Ovary (tissue), 9 donors: ENCODE measurements around the gene TTC28. TPM values are rescaled to one million over a fixed set of nuclear protein-coding genes. Genes with fewer than 3 reads are reported as not detected.

Experiments
- DNase-seq, 5 donors: peaks; one replicate each; pipeline ENCODE4 v3.0.0-alpha.2; 2019 to 2020
- H3K27ac ChIP-seq, 2 donors: fragments of 200-600 bp; one replicate each; pipeline versions ENCODE4 v1.5.1 to v1.8.0; 2019 to 2022
- H3K27me3 ChIP-seq: fragments of 200-600 bp; one replicate; pipeline ENCODE4 v1.8.0; 2022
- H3K36me3 ChIP-seq: fragments of 200-600 bp; sonication (generic); one replicate; pipeline ENCODE4 v1.5.1; 2019
- H3K4me1 ChIP-seq: one replicate; pipeline ENCODE4 v1.8.1; 2013; ENCODE audit warnings: mild to moderate bottlenecking, moderate library complexity; ENCODE audit not compliant: insufficient read depth
- H3K4me3 ChIP-seq: fragments of 200-600 bp; sonication (generic); one replicate; pipeline ENCODE4 v1.5.1; 2017
- H3K9me3 ChIP-seq, 2 donors: fragments of 200-600 bp in 1 of 2; sonication (generic) in 1 of 2; one replicate each; pipeline versions ENCODE4 v1.5.1 to v1.8.1; 2013 to 2019; ENCODE audit warnings: mild to moderate bottlenecking in 1 of 2, moderate library complexity in 1 of 2
- CTCF ChIP-seq, 3 donors: fragments of 450-650 bp in 2 of 3; fragments of 200-600 bp in 1 of 3; IDR thresholded peaks; one replicate each; pipeline versions ENCODE4 v1.5.1 to v1.8.0; 2016 to 2022; ENCODE audit warnings: antibody characterized with exemption in 3 of 3, mild to moderate bottlenecking in 1 of 3
- EP300 ChIP-seq: sonication (generic); formaldehyde crosslinking; IDR thresholded peaks from one replicate; pipeline ENCODE4 v1.6.1; 2017; ENCODE audit warnings: antibody characterized with exemption
- POLR2A ChIP-seq: fragments of 450-650 bp; IDR thresholded peaks from one replicate; pipeline ENCODE4 v1.6.1; 2017; ENCODE audit warnings: antibody characterized with exemption, mild to moderate bottlenecking, moderate library complexity
- WGBS, 3 donors: extraction: QIAGEN DNeasy Blood & Tissue Kit in 1 of 3; methylation state at CpG; one replicate each; pipeline versions ENCODE4 v1.1.5 to v1.1.7; 2013 to 2017; 5-methylcytosine and 5-hydroxymethylcytosine counted together
- intact Hi-C, 4 donors: fragments of 100-400 bp; cut with DNase I; formaldehyde crosslinking; loops; one replicate each; pipeline versions ENCODE4 v1.11.0 to v1.15.1; 2022 to 2023
- polyA plus RNA-seq, 2 donors: library from polyadenylated mRNA; stranded (reverse); fragments of 200-250 nt in 1 of 2; fragments of 350-450 nt in 1 of 2; fragmentation: Illumina TruSeq in 1 of 2; extraction: RNeasy Lipid Tissue Mini Kit (QIAGEN cat#74804) in 1 of 2; gene quantifications; one replicate each; pipeline ENCODE4 v1.2.3, GENCODE V29; 2013 to 2014
- total RNA-seq, 7 donors: library from RNA; depleted of rRNA in 2 of 7; stranded (reverse); fragments of >200 nt in 2 of 7; fragmentation: NEBNext Ultra II Directional in 3 of 7; extraction: Animal tissue kit (Norgen Biotek cat#: 25700) in 3 of 7; gene quantifications; one replicate each; pipeline versions ENCODE4 v1.1.0 to v1.2.4, GENCODE V29; 2016 to 2023
- donor health status: DM: no; HTN: no; CAD: no; lungs with moderate emphysema.
- donor health status: DM: no; HTN: no; CAD: no.
- donor health status: Bipolar disorder and iron deficiency.
- donor health status: DM: yes; HTN: yes; CAD: no.
- donor health status: DM: no; HTN: no; CAD: no.
- donor health status: DM: yes; HTN: yes; CAD: no.

The TTC28 gene
- total and polyA plus RNA-seq, 9 donors: 16.7 to 127 (median 72.9) TPM

GRCh38 chr22:28053896-28054818, 625.5 kb downstream of the TTC28 start:
- TF ChIP-seq CTCF (IDR thresholded peaks at IDR 0.05) (no peak), POLR2A (no peak), EP300 (no peak)
- Histone ChIP-seq H3K4me3 (no peak overlapping the region), H3K27ac (no peak overlapping the region), H3K4me1 (no peaks in the 10 kb centered on the region), H3K36me3 (no peaks in the 10 kb centered on the region), H3K27me3 (no peaks in the 10 kb centered on the region), H3K9me3 (no peaks in the 10 kb centered on the region)
- intact Hi-C loops: loop anchor here in 2 of 4 donors (5.0 kb wide), 2 partner anchors 388 to 543 kb away; no protein-coding TSS in a partner anchor
- no peak for DNase-seq
- WGBS, 3 donors: 82 to 84% (median 83%) methylated on average over 6 of the region's 6 CpGs

- no peaks in the 10 kb centered on the region for H3K9me3 ChIP-seq
- no peaks in the 10 kb centered on the region for H3K27me3 ChIP-seq
- H3K4me3 ChIP-seq: no peak overlapping the region
- H3K36me3 ChIP-seq: no peaks in the 10 kb centered on the region
- WGBS, 3 donors: 88 to 91% (median 88%) methylated on average over 9 of the region's 9 CpGs
- no peak for DNase-seq
- intact Hi-C loops: loop anchor here in 2 of 4 donors (5.0 kb wide), 2 partner anchors 389 to 544 kb away; no protein-coding TSS in a partner anchor
- no peaks in the 10 kb centered on the region for H3K4me1 ChIP-seq
- H3K27ac ChIP-seq: no peak overlapping the region
- TF ChIP-seq EP300: no peak
- TF ChIP-seq CTCF (IDR thresholded peaks at IDR 0.05): no peak
- TF ChIP-seq POLR2A: no peak
Measured at GRCh38 chr22:28052825-28053269, 626.8 kb downstream of the TTC28 start.

GRCh38 chr22:28051787-28052356, 627.8 kb downstream of the TTC28 start:
- Histone ChIP-seq H3K4me3 (no peak overlapping the region), H3K9me3 (no peaks in the 10 kb centered on the region), H3K27me3 (no peaks in the 10 kb centered on the region), H3K36me3 (no peaks in the 10 kb centered on the region), H3K4me1 (no peaks in the 10 kb centered on the region), H3K27ac (no peak overlapping the region)
- intact Hi-C loops: loop anchor here in 2 of 4 donors (2.0 to 5.0 kb wide), 3 partner anchors 390 to 545 kb away; no protein-coding TSS in a partner anchor
- WGBS, 3 donors: 54 to 61% (median 54%) methylated on average over 5 of the region's 5 CpGs
- peak; percentile 56 to 84 (median 79) for DNase-seq
- TF ChIP-seq EP300 (no peak), CTCF (IDR thresholded peaks at IDR 0.05) (peak; percentile 66 to 77 (median 73))

- Histone ChIP-seq H3K27ac (no peak overlapping the region), H3K36me3 (no peaks in the 10 kb centered on the region), H3K4me3 (no peak overlapping the region), H3K4me1 (no peaks in the 10 kb centered on the region), H3K9me3 (no peaks in the 10 kb centered on the region), H3K27me3 (no peaks in the 10 kb centered on the region)
- TF ChIP-seq POLR2A: no peak
- TF ChIP-seq CTCF (IDR thresholded peaks at IDR 0.05): no peak
- TF ChIP-seq EP300: no peak
- 34 to 56% (median 54%) methylated on average over 7 of the region's 7 CpGs for WGBS, 3 donors
- DNase-seq: no peak
- intact Hi-C loops: loop anchor here in 2 of 4 donors (2.0 to 5.0 kb wide), 3 partner anchors 391 to 546 kb away; no protein-coding TSS in a partner anchor
Measured at GRCh38 chr22:28051091-28051786, 628.4 kb downstream of the TTC28 start.
